Natural killer cell (primary cell): ENCODE data around the gene PDXP. TPM values are rescaled to one million over a fixed set of nuclear protein-coding genes. Genes with fewer than 3 reads are reported as not detected.

Source experiments
- ATAC-seq, 3 donors: fragments of 150-1000 bp in 2 of 3; fragments of 200-7000 bp in 1 of 3; cut with Tn5 transposase; 1 replicate in 1 of 3; 2 replicates in 2 of 3; pipeline ENCODE4 v1.10.0; 2021; ENCODE audit warnings: mild to moderate bottlenecking in 2 of 3, moderate library complexity in 2 of 3
- DNase-seq, 2 donors: peaks; one replicate each; pipeline versions ENCODE4 v3.0.0 to v3.0.0-alpha.2; 2013 to 2021; ENCODE audit warnings: mixed read lengths in 1 of 2
- H3K27ac ChIP-seq: one replicate; pipeline ENCODE4 v1.5.1; 2013; ENCODE audit warnings: mild to moderate bottlenecking, low read length
- H3K27me3 ChIP-seq: one replicate; pipeline ENCODE4 v1.6.1; 2013; ENCODE audit warnings: low read length; ENCODE audit not compliant: control insufficient read depth, insufficient read depth
- H3K36me3 ChIP-seq: one replicate; pipeline ENCODE4 v1.6.1; 2013; ENCODE audit warnings: low read length; ENCODE audit not compliant: control insufficient read depth, insufficient read depth
- H3K4me1 ChIP-seq: one replicate; pipeline ENCODE4 v1.6.1; 2013; ENCODE audit warnings: low read length; ENCODE audit not compliant: control insufficient read depth, insufficient read depth
- H3K4me3 ChIP-seq: one replicate; pipeline ENCODE4 v1.5.1; 2013; ENCODE audit warnings: low read length
- H3K9me3 ChIP-seq: one replicate; pipeline ENCODE4 v1.6.1; 2013; ENCODE audit warnings: low read length; ENCODE audit not compliant: control insufficient read depth, insufficient read depth
- H3K27ac Mint-ChIP-seq, 2 donors: one replicate each; pipeline ENCODE4 v1.8.0; 2022; ENCODE audit warnings: mild to moderate bottlenecking in 2 of 2, mixed read lengths in 2 of 2, moderate library complexity in 1 of 2
- H3K27me3 Mint-ChIP-seq, 2 donors: one replicate each; pipeline ENCODE4 v1.8.0; 2022; ENCODE audit warnings: low read depth in 2 of 2, mixed read lengths in 2 of 2
- H3K36me3 Mint-ChIP-seq: one replicate; pipeline ENCODE4 v1.8.0; 2022; ENCODE audit warnings: mixed read lengths
- H3K4me1 Mint-ChIP-seq, 2 donors: one replicate each; pipeline ENCODE4 v1.8.0; 2022; ENCODE audit warnings: mixed read lengths in 2 of 2
- H3K4me3 Mint-ChIP-seq: one replicate; pipeline ENCODE4 v1.8.0; 2022; ENCODE audit warnings: mild to moderate bottlenecking, moderate library complexity, mixed read lengths
- H3K9me3 Mint-ChIP-seq, 2 donors: one replicate each; pipeline ENCODE4 v1.8.0; 2022; ENCODE audit warnings: mixed read lengths in 2 of 2
- CTCF ChIP-seq: fragments of 200-600 bp; IDR thresholded peaks from one replicate; pipeline ENCODE4 v1.8.0; 2022; ENCODE audit warnings: antibody characterized with exemption
- WGBS: methylation state at CpG from one replicate; pipeline ENCODE4 v1.1.7; 2013; ENCODE audit warnings: missing lambda C conversion rate; ENCODE audit not compliant: insufficient coverage; 5-methylcytosine and 5-hydroxymethylcytosine counted together
- intact Hi-C: fragments of 100-400 bp; cut with micrococcal nuclease; formaldehyde crosslinking; loops from one replicate; pipeline ENCODE4 v1.14.2; 2022
- total RNA-seq, 4 donors: library from RNA; stranded (reverse); fragments of 120-200 nt in 1 of 4; gene quantifications; one replicate each; pipeline versions ENCODE4 v1.2.3 to v1.2.4, GENCODE V29; 2013 to 2022

Gene PDXP
- total RNA-seq, 3 donors from 2014 or later (not counting 1 experiment from before 2014, with no cell fraction given) = 8.3 to 14.2 (median 13.4) TPM

GRCh38 chr22:37630839-37631435, 27.6 kb upstream of the PDXP start:
- Mint-ChIP-seq H3K4me1 (peaks cover 50 to 85% of the 10 kb centered on the region in 2 donors), H3K4me3 (peak overlapping the region; percentile 21), H3K9me3 (no peaks in the 10 kb centered on the region), H3K36me3 (no peaks in the 10 kb centered on the region), H3K27ac (peak overlapping the region; percentile 93 to 99), H3K27me3 (no peaks in the 10 kb centered on the region)
- peaks cover 2% of the 10 kb centered on the region for H3K36me3 ChIP-seq
- DNase-seq (no peak), ATAC-seq (no peak)
- H3K4me1 ChIP-seq = peaks cover 99% of the 10 kb centered on the region
- peak overlapping the region; percentile 83 for H3K27ac ChIP-seq
- H3K9me3 ChIP-seq = no peaks in the 10 kb centered on the region
- intact Hi-C loops = loop anchor here (10.0 kb wide), 1 partner anchor 214 kb away; the partner anchor contains the start of genes ANKRD54 and EIF3L
- WGBS = 95% methylated on average over 9 of the region's 9 CpGs
- no peak overlapping the region for H3K4me3 ChIP-seq
- H3K27me3 ChIP-seq = no peaks in the 10 kb centered on the region
- TF ChIP-seq CTCF = no peak

DNA sequence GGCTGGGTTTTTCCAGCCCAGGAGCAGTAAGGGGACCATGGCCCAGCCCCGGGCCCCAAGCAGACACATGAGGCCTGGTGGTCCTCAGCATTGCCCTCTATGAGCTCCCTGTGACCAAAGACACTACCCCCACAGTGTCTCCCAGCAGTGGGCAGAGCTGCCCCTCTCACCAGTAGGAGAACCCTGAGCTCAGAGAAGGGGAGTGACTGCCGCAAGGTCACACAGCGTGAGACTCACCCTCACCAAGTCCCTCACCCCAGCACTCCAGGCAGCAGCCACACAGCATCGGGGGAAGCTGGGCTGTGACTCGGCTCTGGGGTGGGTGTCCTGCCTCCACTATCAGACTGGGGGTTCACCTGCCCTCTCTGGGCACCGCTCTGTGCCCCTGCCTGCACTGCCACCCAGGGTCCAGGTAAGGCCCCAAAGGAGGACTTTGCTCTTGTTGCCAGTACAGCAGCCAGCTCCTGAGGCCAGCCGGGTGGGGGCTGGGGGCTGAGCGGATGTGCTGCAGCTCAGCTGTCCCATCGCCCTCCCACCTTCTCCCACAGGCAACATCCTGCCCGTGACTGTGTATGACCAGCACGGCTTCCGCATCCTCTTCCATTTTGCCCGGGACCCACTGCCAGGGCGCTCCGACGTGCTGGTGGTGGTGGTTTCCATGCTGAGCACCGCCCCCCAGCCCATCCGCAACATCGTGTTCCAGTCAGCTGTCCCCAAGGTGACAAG, 26.9 kb upstream of the PDXP start:
- DNase-seq (peak; percentile 47 to 68), ATAC-seq (peak; percentile 18 to 60 (median 20))
- peaks cover 57 to 88% of the 10 kb centered on the region in 2 donors for H3K4me1 Mint-ChIP-seq
- H3K27me3 Mint-ChIP-seq = no peaks in the 10 kb centered on the region
- peak overlapping the region; percentile 83 for H3K27ac ChIP-seq
- peaks cover 99% of the 10 kb centered on the region for H3K4me1 ChIP-seq
- no peaks in the 10 kb centered on the region for H3K36me3 Mint-ChIP-seq
- intact Hi-C loops = loop anchor here (10.0 kb wide), 1 partner anchor 213 kb away; the partner anchor contains the start of genes ANKRD54 and EIF3L
- no peaks in the 10 kb centered on the region for H3K27me3 ChIP-seq
- peak overlapping the region; percentile 93 to 99 for H3K27ac Mint-ChIP-seq
- H3K9me3 Mint-ChIP-seq = no peaks in the 10 kb centered on the region
- 73% methylated on average over 19 of the region's 19 CpGs for WGBS
- H3K36me3 ChIP-seq = no peaks in the 10 kb centered on the region
- no peaks in the 10 kb centered on the region for H3K9me3 ChIP-seq
- H3K4me3 ChIP-seq = peak overlapping the region; percentile 8
- H3K4me3 Mint-ChIP-seq = peak overlapping the region; percentile 70
- TF ChIP-seq CTCF = no peak

DNA sequence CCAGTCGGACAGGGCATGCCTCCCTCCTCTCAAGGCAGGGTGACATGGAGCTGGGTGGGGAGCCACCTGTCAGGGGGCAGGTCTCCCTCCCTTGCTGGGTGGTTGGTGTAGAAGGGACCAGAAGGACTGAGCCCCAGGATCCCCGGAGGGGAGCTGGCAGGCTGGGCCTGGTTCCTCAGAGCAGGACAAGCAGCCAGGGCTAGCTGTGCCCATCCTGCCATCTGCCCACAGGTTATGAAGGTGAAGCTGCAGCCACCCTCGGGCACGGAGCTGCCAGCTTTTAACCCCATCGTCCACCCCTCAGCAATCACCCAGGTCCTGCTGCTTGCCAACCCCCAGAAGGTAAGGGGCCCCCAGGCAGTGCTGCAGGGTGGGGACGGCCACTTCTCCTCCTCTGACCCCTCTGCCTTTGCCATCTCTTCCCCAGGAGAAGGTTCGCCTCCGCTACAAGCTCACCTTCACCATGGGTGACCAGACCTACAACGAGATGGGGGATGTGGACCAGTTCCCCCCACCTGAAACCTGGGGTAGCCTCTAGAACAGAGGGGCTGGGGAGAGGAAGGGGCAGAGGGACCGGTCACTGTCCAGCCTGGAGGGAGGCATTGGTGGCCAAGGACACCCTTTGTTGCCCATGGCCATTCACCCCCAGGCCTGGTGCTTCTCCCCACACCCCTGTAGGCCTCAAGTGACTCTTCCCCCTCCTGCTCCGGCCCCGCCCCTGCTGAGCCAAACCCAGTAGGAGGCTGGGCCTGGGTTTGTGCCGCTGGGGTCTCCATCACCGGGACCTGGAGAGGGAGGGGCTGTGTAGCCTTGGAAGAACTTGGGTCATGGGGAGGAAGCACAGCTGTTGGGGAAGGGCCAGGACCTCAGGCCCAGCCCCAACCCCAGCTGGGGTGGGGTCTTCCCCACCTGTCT, 26.1 kb upstream of the PDXP start:
- ATAC-seq = no peak
- Histone ChIP-seq H3K36me3 (no peaks in the 10 kb centered on the region), H3K27ac (peak overlapping the region; percentile 83), H3K27me3 (no peaks in the 10 kb centered on the region), H3K9me3 (no peaks in the 10 kb centered on the region), H3K4me3 (peak overlapping the region; percentile 8), H3K4me1 (peaks cover 99% of the 10 kb centered on the region)
- 59% methylated on average over 13 of the region's 14 CpGs for WGBS
- Mint-ChIP-seq H3K36me3 (no peaks in the 10 kb centered on the region), H3K9me3 (no peaks in the 10 kb centered on the region), H3K27me3 (no peaks in the 10 kb centered on the region), H3K27ac (peak overlapping the region; percentile 93 to 99), H3K4me3 (peak overlapping the region; percentile 80), H3K4me1 (peaks cover 57 to 88% of the 10 kb centered on the region in 2 donors)
- intact Hi-C loops = loop anchor here (10.0 kb wide), 1 partner anchor 212 kb away; the partner anchor contains the start of genes ANKRD54 and EIF3L
- no peak for TF ChIP-seq CTCF
- peak in 1 of 2 donors; percentile 37 for DNase-seq
